Heart right ventricle (tissue), 16 donors: ENCODE results near the gene HLA-DPA1. TPM values are rescaled to one million over a fixed set of nuclear protein-coding genes. Genes with fewer than 3 reads are reported as not detected.

Experiments used
- ATAC-seq, 8 donors: fragments of 200-7000 bp; cut with Tn5 transposase; one replicate each; pipeline ENCODE4 v1.9.1; 2020; ENCODE audit warnings: mild to moderate bottlenecking in 8 of 8, moderate library complexity in 8 of 8, moderate number of reproducible peaks in 1 of 8
- DNase-seq, 2 donors: peaks; one replicate each; pipeline ENCODE4 v3.0.0-alpha.2; 2020
- H3K27ac ChIP-seq, 10 donors: fragments of 200-600 bp; sonication (generic) in 2 of 10; one replicate each; pipeline versions ENCODE4 v1.5.0 to v1.8.0; 2020 to 2022; ENCODE audit warnings: mild to moderate bottlenecking in 3 of 10
- H3K27me3 ChIP-seq, 7 donors: fragments of 200-600 bp; one replicate each; pipeline ENCODE4 v1.8.0; 2021 to 2022; ENCODE audit warnings: mild to moderate bottlenecking in 2 of 7
- H3K36me3 ChIP-seq, 9 donors: fragments of 200-600 bp; sonication (generic) in 1 of 9; one replicate each; pipeline versions ENCODE4 v1.5.0 to v1.8.0; 2020 to 2022; ENCODE audit warnings: mild to moderate bottlenecking in 2 of 9
- H3K4me1 ChIP-seq, 9 donors: fragments of 200-600 bp; sonication (generic) in 1 of 9; one replicate each; pipeline versions ENCODE4 v1.5.0 to v1.8.0; 2020 to 2022; ENCODE audit warnings: mild to moderate bottlenecking in 4 of 9
- H3K4me3 ChIP-seq, 10 donors: fragments of 200-600 bp; sonication (generic) in 2 of 10; one replicate each; pipeline versions ENCODE4 v1.5.0 to v1.8.0; 2020 to 2022; ENCODE audit warnings: mild to moderate bottlenecking in 7 of 10, moderate library complexity in 2 of 10
- H3K9me3 ChIP-seq, 11 donors: fragments of 200-600 bp in 10 of 11; sonication (generic) in 2 of 11; one replicate each; pipeline versions ENCODE4 v1.5.0 to v1.8.0; 2013 to 2022; ENCODE audit warnings: mild to moderate bottlenecking in 2 of 11, control low read depth in 1 of 11, moderate library complexity in 1 of 11
- WGBS, 2 donors: extraction: QIAGEN DNeasy Blood & Tissue Kit; methylation state at CpG; one replicate each; pipeline ENCODE4 v1.1.7; 2013; ENCODE audit warnings: inconsistent platforms in 1 of 2; 5-methylcytosine and 5-hydroxymethylcytosine counted together
- intact Hi-C, 10 donors: fragments of 100-400 bp; cut with DNase I; formaldehyde crosslinking; loops; one replicate each; pipeline versions ENCODE4 v1.11.1 to v1.14.2; 2022
- polyA plus RNA-seq, 2 donors: library from polyadenylated mRNA; stranded (reverse); fragments of 200-250 nt; gene quantifications; one replicate each; pipeline ENCODE4 v1.2.3, GENCODE V29; 2013
- total RNA-seq, 10 donors: library from RNA; stranded (reverse); fragmentation: NEBNext Ultra II Directional in 3 of 10; extraction: Animal tissue kit (Norgen Biotek cat#: 25700) in 3 of 10; gene quantifications; one replicate each; pipeline versions ENCODE4 v1.2.1 to v1.2.4, GENCODE V29; 2021 to 2023
- TF ChIP-seq, protein P1 (sequence below), 9 donors: fragments of 200-600 bp; sonication (generic) in 2 of 9; IDR thresholded peaks; one replicate each; pipeline versions ENCODE4 v1.5.0 to v1.8.0; 2021 to 2022; ENCODE audit warnings: antibody characterized with exemption in 9 of 9, mild to moderate bottlenecking in 5 of 9, moderate library complexity in 1 of 9
- donor health status: Arrhythmogenic right ventricular cardiomyopathy.
- donor health status: ischemic (EF 13 %, LVEDD 7.1; RV severe dilation, severe dysfunction).
- donor health status: healthy with polysubstance abuse.
- donor health status: DM: no; HTN: yes; CAD: no.
- donor health status: DM: no; HTN: no; CAD: no.
- donor health status: ischemic (EF 25% LVEDD 6.9; RV normal size, moderate dysfunction).
- donor health status: ischemic (EF 25% LVEDD 5.7; RV mildly dilated, moderate dysfunction).
- donor health status: healthy.
- donor health status: DM: yes; HTN: yes; CAD: no.
- donor health status: Ischemic cardiomyopathy.
- donor health status: ischemic (EF 35%, LVEDD 5.7; RV mildly dilated, moderate dysfunction).
- donor health status: nonischemic (EF 11% LVEDD 7.7; RV severe dilation, severe dysfunction).
- donor health status: DM: yes; HTN: yes; CAD: no.
- donor health status: PGD.
- donor health status: ischemic (EF 29% LVEDD 5.4; RV normal size, mild dysfunction).
- donor health status: nonischemic (EF 23%, LVEDD 6.1; RV moderate dilation, normal function).

HLA-DPA1 gene
- total and polyA plus RNA-seq, 12 donors: 17.8 to 328 (median 47.5) TPM

DNA sequence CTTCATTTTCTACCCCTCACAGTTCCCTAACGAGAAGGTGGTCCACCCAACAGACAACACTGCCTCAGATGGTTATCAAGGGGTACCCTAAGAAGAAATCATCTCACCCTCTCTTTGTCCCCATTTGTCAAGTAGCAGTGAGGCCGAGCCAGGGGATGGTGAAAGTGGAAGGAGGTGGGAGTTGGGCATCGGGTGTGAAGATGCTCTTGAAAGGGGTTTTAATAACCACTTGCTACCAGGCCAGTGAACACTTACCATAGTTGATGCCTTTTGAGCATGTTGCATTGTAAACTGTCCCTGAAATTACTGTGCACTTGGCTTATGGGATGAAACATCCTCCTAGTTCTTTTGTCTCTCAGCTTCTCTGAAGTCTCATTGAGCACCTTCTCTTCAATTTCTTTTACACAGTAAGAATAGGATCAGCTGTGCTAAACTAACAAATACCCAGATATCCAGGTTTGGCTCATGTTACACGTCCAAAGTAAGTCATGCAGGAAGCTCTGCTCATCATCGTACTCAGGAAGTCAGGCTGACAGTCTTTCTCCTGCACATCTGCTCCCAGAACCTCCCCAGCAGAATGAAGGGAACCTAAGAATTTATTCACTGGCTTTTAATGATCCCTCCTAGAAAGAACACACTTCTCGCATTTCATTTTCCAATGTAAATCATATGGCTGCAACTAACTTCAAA, 15.6 kb upstream of the HLA-DPA1 start:
- Histone ChIP-seq H3K4me3 (no peak overlapping the region), H3K9me3 (no peaks in the 10 kb centered on the region), H3K27ac (no peak overlapping the region), H3K27me3 (peaks cover 0 to 8% (median 0%) of the 10 kb centered on the region in 7 donors), H3K36me3 (peaks cover 0 to 42% (median 0%) of the 10 kb centered on the region in 9 donors), H3K4me1 (no peaks in the 10 kb centered on the region)
- no peak for ATAC-seq
- DNase-seq: no peak
- intact Hi-C loops: no loop called here
- TF ChIP-seq, protein P1, sequence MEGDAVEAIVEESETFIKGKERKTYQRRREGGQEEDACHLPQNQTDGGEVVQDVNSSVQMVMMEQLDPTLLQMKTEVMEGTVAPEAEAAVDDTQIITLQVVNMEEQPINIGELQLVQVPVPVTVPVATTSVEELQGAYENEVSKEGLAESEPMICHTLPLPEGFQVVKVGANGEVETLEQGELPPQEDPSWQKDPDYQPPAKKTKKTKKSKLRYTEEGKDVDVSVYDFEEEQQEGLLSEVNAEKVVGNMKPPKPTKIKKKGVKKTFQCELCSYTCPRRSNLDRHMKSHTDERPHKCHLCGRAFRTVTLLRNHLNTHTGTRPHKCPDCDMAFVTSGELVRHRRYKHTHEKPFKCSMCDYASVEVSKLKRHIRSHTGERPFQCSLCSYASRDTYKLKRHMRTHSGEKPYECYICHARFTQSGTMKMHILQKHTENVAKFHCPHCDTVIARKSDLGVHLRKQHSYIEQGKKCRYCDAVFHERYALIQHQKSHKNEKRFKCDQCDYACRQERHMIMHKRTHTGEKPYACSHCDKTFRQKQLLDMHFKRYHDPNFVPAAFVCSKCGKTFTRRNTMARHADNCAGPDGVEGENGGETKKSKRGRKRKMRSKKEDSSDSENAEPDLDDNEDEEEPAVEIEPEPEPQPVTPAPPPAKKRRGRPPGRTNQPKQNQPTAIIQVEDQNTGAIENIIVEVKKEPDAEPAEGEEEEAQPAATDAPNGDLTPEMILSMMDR (IDR thresholded peaks at IDR 0.05): no peak
- 47 to 61% methylated on average over 6 of the region's 6 CpGs for WGBS, 2 donors

DNA sequence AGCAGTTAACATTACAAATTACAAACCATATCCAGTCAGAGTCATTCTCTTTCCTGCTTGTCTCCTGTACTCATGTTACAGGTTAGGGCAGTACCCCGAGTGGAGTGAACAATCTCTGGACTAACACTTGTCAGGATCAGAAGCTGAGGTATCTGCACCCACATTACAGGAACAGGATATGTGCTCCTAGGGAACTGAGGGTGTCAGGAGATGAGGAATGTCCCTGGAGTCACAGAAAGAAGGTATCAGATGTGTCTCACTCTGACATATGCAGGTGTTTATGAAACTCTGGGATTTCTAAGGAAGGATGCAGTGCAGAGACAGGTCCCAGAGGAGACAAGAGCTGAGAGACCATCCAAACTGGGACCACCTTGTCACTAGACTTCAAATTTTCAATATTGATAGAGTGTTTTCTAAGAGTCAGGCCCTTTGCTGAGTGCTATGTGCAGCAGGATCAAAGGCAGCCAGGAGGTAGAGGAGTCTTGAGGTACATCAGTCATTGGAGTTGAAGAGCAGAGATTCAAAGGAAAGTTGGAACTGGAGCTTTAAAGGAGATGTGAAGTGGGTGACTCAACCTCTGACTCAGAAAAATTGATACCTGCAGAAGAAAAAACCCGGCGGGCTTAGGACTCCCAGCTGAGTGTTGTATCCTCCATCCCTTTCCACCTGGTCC, 14.9 kb upstream of the HLA-DPA1 start:
- TF ChIP-seq, protein P1 (IDR thresholded peaks at IDR 0.05): no peak
- no peak for DNase-seq
- H3K36me3 ChIP-seq: peaks cover 0 to 49% (median 0%) of the 10 kb centered on the region in 9 donors
- H3K27me3 ChIP-seq: peaks cover 0 to 5% (median 0%) of the 10 kb centered on the region in 7 donors
- ATAC-seq: no peak
- intact Hi-C loops: no loop called here
- no peak overlapping the region for H3K27ac ChIP-seq
- H3K4me1 ChIP-seq: no peaks in the 10 kb centered on the region
- no peak overlapping the region for H3K4me3 ChIP-seq
- WGBS, 2 donors: 70 to 75% methylated on average over 3 of the region's 3 CpGs
- no peaks in the 10 kb centered on the region for H3K9me3 ChIP-seq

DNA sequence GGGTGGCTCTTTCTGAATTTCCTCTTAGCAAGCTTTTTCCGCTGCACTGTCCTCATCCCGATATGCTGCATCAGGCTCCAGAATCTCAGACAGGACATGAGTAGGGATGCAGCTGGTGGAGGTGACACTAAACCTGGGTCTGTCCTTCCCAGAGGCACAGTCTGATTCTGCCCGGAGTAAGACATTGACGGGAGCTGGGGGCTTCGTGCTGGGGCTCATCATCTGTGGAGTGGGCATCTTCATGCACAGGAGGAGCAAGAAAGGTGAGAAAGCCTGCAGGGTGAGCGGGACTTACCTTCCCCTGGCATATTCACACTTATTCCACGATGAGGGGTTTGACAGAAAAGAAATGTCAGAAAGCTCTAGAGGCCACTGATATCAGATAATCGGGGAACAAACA, 12.2 kb upstream of the HLA-DPA1 start:
- TF ChIP-seq, protein P1 (IDR thresholded peaks at IDR 0.05): no peak
- H3K27ac ChIP-seq: no peak overlapping the region
- peaks cover 0 to 57% (median 0%) of the 10 kb centered on the region in 9 donors for H3K36me3 ChIP-seq
- H3K4me1 ChIP-seq: peaks cover 0 to 24% (median 12%) of the 10 kb centered on the region in 9 donors
- 58 to 84% methylated on average over 8 of the region's 8 CpGs for WGBS, 2 donors
- DNase-seq: no peak
- no peaks in the 10 kb centered on the region for H3K27me3 ChIP-seq
- intact Hi-C loops: no loop called here
- no peak overlapping the region for H3K4me3 ChIP-seq
- H3K9me3 ChIP-seq: no peaks in the 10 kb centered on the region
- ATAC-seq: no peak

DNA sequence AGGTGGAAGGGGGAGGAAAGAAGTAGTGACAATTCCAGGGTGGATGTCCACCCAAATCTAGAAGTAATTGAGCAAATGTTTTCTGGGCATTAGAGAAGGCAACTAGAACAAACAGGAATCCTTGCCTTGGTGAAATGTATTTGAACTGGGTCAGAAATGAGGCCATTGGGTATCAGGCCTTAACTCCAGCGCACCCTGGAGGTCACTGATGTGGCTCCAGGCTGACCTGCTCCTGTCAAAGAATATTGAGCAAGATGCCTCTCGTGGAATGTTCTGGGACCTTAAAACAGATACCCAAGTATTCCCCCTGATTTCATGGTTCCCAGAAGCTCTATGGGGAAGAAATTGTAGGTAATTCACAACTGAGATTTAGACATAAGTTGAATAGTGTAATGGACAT, 9.3 kb upstream of the HLA-DPA1 start:
- 0 to 30% methylated on average over 2 of the region's 2 CpGs for WGBS, 2 donors
- Histone ChIP-seq H3K27ac (peak overlapping the region in 1 of 10 donors; percentile 36), H3K27me3 (peaks cover 0 to 1% (median 0%) of the 10 kb centered on the region in 7 donors), H3K4me3 (no peak overlapping the region), H3K36me3 (peaks cover 0 to 65% (median 0%) of the 10 kb centered on the region in 9 donors), H3K4me1 (peaks cover 0 to 41% (median 13%) of the 10 kb centered on the region in 9 donors), H3K9me3 (no peaks in the 10 kb centered on the region)
- intact Hi-C loops: loop anchor here in 6 of 10 donors (2.0 to 5.0 kb wide), 2 partner anchors 65 to 68 kb away; no protein-coding TSS in a partner anchor
- TF ChIP-seq, protein P1 (IDR thresholded peaks at IDR 0.05): peak in 8 of 9 donors; percentile 15 to 75 (median 52)
- peak in 5 of 8 donors; percentile 49 to 73 (median 58) for ATAC-seq
- no peak for DNase-seq
